ENCODE measurements around the gene ARID3B.
"Not testable (repeated sequence)": the region's sequence is repeated elsewhere in the genome, so short reads cannot be mapped to it uniquely, and the experiment has no call there.

Gene ARID3B, protein sequence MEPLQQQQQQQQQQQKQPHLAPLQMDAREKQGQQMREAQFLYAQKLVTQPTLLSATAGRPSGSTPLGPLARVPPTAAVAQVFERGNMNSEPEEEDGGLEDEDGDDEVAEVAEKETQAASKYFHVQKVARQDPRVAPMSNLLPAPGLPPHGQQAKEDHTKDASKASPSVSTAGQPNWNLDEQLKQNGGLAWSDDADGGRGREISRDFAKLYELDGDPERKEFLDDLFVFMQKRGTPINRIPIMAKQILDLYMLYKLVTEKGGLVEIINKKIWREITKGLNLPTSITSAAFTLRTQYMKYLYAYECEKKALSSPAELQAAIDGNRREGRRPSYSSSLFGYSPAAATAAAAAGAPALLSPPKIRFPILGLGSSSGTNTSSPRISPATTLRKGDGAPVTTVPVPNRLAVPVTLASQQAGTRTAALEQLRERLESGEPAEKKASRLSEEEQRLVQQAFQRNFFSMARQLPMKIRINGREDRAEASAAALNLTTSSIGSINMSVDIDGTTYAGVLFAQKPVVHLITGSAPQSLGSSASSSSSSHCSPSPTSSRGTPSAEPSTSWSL

DNA sequence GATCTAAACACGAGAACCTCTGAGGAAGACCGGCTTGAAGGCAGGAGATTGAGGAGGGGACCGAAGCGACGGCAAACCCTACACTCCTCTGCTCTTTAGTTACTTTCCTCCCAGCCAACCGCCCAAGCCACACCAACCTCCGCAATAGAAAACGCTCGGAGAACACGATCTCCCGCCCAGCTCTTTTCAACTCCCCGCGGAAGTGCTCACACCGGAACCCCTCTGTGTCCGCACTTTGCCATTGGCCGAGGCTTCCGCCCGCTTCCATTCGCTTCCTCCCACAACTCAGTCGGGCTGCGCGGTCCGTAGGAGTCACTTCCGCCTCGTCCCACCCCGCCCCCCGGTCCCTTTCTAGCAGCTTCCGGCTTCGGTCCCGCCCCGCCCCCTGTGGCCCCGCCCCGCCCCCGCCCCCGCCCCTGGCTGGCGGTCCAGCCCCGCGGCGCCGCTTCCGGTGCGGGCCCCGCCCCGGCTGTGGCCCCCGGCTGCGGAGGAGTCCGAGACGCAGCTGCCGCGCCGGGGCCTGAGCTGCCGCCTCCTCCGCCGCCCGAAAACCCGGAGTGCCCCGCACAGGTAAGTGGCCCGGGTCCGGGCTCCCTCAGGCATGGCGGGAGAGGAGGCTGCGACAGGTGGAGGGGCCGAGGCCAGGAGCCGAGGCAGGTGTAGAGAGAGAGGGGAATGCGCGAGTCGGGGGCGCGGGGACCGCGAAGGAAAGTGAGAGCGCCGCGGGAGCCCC is at the start of gene ARID3B:
Gene ARID3B (plus strand): TSS at position 460 of the 733 bp plus-strand sequence. CDS start 2,717 bp downstream, outside the sequence.
- peak; percentile 94 to 98 for DNase-seq

DNA sequence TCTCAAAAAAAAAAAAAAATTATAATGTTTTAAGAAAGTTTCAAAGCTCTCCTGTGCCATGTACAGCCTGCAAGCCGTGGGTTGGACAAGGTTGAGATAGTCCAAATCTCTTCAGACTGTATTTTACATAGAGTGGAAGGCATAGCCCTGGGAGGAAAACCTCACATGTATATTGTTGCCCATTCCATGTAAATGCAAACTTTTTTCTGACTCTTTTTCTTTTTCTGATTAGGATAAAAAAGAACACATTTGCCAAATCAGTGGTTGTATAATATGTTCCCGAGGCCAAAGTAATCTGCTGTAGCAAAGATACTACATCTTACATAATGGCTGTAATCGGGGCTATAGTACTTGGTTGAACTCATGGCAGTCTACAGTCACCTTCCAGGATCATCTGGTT is 44.4 kb upstream of the ARID3B start:
- no peak for DNase-seq

DNA sequence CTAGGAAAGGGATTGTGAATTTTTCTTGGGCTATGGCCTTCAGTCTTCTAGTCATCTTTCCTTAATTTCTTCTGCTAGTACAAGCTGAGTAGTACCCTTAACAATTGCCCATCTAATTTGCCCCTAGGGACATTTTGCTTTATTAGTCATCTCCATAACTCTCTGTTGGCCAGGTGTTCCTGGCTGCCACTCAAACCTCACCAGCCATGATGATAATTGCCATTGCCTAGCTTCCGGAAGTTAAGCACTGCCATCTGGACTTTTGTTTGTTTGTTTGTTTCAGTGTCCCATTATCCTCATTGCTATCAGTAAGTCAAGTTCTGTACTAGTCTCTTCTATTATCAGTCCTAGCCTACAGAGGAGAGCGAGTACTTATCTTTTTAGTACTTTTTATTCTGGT is 43.4 kb upstream of the ARID3B start:
- no peak for DNase-seq

DNA sequence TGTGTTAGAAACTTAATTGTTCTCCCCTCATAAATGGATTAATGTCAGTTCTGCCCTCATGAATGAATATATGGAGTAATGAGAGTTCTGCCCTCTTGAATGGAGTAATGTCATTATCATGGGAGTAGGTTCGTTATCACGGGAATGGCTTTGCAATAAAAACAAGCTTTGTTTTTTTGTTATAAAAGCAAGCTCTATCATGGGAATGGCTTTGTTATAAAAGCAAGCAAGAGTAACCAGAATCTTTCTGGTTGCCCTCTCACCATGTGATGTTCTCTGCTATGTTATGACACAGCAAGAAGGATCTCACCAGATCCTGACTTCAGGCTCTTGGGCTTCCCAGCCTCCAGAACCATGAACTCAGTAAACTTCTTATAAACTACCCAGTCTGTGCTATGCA is 41.7 kb upstream of the ARID3B start:
- no peak for DNase-seq

DNA sequence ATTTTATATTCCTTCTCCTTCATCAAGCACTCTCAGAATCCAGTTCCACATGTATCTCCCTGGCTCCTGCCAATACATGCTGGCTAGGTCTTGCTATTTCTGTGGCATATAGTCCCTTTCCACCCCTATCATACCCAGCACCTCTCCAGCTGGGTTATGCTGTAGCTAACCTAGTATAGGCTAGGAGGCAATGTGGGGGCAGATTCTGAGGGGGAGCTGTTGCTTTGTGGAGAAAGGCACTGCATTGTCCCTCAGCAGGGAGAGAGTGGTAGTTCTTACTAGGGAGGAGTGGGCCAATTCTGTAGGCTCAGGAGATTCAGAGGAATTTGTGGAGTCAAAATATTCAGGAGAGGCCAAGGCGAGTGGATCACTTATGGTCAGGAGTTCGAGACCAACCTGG is 40.6 kb upstream of the ARID3B start:
- no peak for DNase-seq

DNA sequence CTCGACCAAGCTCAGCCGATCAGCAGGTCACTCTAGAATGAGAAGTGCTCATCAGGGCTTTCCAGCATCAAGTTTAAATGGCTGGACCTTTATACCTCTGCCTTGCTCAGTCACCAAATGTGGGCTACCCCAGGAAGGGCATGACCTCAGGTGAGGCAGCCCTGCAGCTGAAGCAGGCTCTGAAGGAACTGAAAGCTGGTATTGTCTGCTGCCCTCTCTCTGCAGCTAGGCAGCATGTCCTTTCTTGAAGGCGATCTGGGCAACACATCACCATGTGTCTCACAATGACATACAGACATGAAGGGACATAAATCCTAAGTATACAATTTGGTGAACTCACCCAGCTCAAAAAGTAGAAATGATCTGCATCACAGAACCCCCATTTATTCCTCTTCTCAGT is 38.7 kb upstream of the ARID3B start:
- DNase-seq = no peak

DNA sequence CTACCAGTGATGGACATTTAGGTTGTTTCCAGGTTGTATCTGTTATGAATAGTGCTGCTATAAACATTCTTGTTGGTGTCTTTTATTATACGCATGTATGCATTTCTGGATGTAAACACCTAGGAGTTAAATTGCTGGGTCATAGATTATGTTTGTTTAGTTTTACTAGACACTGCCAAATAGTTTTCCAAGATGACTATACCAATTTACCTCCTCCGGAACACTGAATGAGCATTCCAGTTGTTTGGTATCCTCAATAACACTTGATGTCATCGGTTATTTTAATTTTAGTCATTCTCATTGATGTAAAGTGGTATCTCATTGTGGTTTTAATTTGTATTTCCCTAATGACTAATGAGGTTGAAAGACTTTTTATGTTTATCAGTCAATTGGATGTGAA is 36.6 kb upstream of the ARID3B start:
- peak in 1 of 2 donors; percentile 41 for DNase-seq

DNA sequence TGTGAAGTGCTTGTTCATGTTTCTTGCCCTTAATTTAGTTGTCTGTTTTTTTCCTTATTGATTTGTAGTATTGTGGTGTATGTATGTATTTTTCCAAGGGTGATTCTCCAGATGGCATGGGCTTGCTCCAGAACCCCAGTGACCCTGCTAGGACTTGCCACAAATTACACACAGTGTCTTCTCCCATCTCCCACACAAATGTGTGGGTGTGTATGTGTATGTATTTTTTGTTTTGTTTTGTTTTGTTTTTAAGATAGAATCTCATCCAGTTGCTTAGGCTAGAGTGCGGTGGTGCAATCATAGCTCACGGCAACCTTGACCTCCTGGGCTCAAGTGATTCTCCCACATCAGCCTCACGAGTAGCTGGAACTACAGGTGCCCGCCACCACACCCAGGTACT is 36.2 kb upstream of the ARID3B start:
- DNase-seq = peak; percentile 40 to 72

DNA sequence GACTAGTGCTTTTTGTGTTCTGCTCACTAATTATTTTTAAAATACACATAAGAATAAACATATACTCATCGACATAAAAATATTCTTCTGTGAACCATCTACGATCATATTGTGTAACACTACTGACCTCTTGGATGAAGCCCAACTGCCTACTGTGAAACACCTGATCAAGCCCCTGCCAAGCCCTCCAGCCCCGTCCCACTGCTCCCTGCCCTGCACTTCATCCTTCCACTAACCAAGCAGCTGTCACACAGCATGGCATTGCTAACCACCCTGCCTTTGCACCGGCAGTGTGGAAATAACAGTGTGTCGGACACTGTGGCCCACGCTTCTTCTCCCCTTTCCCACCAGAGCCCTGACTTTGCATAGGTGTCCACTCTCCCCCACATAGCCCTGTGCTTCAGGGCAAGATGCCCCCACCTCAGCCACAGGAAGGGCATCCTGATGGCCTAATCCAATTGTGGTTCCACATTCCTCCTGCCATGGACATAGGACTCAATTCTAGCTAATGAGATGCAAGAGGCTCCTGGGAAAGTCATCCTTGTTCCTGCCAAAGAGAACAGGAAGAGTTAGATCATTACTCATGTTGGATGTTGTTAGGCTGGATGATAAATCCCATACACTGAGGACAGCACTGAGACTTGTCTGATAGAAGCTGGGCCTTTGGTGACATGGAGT is 35.0 kb upstream of the ARID3B start:
- no peak for DNase-seq

DNA sequence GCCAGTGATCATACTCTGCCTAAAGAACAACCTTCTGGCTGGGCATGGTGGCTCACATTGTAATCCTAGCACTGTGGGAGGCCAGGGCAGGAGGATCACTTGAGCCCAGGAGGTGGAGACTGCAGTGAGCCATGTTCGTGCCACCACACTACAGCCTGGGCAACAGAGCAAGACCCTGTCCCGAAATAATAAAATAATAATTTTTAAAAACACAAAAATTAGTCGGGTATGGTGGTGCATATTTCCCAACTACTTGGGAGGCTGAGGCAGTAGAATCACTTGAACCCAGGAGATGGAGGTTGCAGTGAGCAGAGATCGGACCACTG is 34.5 kb upstream of the ARID3B start:
- no peak for DNase-seq

DNA sequence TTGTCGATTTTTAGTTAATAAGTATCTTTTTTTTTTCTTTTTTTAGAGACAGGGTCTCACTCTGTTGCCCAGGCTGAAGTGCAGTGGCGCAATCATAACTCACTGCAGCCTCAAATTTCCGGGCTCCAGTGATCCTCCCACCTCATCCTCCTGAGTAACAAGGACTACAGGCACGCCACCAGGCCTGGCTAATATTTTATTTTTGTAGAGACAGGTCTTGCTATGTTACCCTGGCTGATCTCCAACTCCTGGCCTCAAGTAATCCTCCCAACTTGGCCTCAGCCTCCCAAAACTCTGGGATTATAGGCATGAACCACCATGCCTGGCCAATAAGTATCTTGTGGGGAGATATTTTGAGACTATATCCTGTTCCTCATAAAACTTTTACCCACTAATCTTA is 29.4 kb upstream of the ARID3B start:
- DNase-seq = peak; percentile 28 to 29

DNA sequence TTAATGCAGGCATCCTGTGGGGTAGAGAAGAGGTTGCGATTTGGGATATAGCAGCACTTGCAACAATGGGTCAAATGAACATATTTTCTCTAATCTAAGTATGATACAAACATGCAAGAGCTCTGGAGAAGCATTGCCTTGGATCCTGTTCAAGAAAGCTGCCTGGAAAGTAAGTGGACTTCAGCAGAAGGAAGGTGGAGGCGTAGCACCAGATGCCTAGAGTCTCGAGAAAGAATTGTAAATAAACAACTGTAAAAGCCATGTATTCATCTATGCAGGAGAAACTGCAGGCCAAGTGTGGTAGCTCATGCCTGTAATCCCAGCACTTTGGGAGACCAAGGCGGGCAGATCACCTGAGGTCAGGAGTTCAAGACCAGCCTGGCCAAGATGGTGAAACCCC is 27.0 kb upstream of the ARID3B start:
- not testable (repeated sequence) for DNase-seq

DNA sequence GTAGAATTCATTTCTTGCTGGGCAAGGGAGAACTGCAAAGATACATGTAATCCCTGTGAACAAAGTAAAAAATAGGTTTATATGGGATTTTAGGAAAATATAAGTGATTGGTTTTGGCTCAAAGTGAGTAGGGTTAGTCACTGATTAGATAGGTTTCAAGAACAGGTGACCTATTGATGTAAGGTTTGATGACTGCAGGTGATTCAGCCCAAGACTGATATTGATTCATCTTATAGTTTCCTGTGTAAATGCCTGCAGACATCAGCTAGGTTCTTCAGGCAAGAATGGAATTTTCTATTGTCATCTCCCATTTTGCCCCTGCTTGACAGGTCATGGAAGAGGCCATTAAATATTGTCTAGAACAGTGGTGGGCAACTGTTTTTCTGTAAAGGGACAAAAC is 23.9 kb upstream of the ARID3B start:
- DNase-seq = no peak

DNA sequence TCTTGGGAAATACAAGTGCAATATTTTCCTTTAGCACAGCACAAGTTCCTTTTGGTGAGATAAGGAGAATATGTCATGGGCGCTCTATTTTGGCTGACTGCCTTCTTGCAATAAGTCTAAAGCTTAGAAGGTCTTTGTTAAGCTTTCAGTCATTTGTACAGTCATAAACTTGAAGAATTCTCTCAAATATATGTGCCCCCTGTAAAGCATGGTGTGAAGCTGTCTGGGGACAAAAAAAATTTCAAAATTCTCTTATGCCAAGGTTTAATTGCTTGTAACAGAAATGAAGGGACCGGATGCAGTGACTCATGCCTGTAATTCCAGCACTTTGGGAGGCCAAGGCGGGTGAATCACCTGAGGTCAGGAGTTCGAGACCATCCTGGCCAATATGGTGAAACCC is 21.7 kb upstream of the ARID3B start:
- no peak for DNase-seq

DNA sequence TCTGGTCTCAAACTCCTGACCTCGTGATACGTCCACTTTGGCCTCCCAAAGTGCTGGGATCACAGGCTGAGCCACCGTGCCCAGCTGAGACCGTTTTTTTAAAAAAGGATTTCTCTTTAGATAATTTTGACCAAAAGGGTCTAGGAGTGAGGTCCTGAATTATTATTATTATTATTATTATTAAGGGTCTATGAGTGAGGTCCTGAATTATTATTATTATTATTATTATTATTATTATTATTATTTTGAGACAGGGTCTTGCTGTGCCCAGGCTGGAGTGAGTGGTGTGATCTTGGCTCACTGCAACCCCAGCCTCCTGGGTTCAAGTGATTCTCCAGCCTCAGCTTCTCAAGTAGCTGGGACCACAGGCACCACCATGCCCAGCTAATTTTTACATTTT is 20.6 kb upstream of the ARID3B start:
- no peak for DNase-seq

DNA sequence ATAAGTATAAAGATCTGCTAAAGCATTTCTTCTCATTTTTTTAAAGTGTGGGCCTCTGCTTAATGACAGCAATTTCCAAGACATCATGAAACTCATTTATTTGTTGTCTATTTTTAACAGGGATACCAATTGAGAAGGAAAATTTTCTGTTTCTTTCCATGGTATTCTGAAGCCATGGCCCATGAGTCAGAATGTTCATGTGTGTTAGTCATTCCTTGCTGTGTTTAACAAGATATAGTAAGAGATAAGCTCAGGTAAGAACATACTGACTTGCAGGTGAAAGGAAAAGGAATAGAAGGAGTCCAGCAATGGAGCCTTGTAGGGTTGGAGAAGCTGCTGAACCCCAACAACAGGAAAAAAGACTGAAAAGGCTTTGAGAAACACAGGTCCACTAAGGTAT is 17.0 kb upstream of the ARID3B start:
- no peak for DNase-seq

DNA sequence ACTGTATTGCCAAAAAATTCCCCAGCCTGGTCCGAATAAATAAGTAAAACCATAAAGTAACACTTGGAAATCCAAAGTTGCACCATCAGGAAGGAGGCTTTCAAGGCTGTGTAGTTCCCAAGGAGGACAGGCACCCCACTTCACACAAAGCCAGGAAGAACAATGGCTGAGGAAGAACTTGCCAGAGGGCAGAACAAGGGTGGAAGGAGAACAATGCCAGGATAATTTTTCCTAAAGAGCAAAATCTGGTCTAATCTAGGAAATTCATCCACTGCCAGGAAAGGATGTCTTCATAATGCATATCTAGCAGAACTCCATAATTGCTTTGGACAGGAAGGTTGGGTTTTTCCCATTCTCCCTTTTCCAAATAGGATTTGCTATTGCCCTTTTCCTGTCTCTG is 15.7 kb upstream of the ARID3B start:
- peak in 1 of 2 donors; percentile 67 for DNase-seq

DNA sequence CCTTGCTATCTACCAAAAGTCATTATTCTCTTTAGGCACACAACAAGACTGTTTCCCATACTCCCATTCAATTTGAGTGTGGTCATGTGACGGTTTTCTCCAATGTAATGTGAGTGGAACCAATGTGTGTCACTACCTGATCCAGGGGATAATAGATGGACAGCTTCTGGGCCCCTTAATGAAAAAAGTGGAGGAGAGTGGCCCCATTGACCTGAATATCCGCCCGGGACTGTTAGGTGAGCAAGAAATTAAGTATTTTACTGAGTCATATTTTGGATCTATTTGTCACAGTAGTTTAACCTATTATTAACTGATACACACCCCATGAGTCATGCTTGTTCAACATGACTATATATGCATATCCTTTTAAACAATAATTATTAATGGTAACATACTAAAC is 15.1 kb upstream of the ARID3B start:
- DNase-seq = no peak

DNA sequence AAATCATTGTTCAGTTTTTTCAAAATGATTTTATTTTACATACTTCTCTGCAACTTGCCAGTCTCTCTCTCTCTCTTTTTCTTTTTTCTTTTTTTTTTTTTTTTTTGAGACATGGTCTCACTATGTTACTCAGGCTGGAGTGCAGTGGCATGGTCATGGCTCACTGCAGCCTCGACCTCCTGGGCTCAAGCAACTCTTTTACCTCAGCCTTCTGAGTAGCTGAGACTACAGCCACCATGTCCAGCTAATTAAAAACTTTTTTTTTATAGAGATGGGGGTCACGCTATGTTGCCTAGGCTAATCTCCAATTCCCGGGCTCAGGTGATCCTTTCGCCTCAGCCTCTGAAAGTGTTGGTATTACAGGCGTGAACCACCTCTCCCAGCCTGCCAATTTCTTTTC is 12.1 kb upstream of the ARID3B start:
- DNase-seq = no peak

DNA sequence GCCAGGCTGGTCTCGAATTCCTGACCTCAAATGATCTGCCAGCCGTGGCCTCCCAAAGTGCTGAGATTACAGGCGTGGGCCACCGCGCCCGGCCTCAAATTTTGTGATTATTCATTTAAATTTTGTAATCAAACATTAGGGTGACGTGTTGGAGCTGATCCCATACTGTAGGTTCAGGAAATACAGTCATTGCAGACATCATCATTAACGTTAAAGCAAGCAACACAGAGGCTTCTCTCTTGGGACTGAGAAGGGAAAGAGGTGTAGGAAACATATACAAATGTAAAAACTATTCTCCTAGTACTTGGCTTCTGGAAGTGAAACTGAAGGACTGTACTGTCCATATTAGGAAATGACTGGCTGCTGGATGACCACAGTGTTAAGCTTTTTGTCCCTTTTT is 11.1 kb upstream of the ARID3B start:
- DNase-seq = peak; percentile 59 to 76

DNA sequence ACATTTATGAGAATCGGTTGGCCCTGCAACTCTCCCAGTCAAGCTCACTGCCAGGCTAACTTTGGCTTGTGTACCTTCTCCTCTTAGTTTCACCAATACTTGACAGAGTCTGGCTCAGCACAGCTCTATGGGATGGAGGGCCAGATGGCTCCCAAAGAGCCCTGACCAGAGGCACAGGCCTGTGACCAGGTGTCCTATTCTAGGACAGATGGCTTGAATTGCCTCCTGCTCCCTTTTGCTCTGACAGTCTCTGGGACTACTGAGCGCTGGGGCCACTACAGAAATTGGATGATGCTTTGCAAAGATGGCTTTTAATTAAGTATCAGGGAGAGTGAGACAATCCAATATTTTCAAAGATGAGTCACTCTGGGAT is 10.3 kb upstream of the ARID3B start:
- no peak for DNase-seq

DNA sequence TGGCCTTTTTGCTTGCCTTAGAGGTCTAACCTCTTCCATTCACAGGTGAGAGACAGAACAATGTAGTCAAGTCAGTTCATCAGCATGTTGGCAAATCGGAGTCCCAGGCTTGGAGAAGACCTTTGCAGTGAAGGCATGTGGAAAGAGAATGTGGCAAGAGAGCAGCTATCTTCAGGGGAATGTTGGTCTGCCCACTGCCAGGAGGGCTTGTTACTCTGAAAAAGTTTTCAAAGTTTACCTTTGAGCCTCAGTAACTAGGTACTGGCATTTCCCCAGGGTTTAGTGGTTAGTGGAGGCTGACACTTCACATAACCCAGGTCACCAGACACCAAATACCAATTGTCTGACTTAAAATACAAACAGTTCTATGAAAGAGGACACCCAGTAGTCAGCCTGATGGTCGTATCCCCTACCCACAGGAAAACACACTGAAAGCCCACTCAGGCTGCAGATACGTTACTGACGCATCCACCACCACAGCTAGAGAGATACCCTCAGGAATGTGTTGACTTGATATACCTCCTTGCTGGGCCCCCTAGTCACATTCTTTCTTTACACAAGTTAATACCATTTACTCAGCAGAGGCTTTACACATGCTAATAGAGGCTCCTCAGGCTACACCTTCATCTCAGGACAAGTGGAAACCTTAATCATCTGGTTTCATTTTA is 9.7 kb upstream of the ARID3B start:
- no peak for DNase-seq

Measured in inflammatory macrophage treated with lipopolysaccharide for 1 hour (primary cell).